Neural progenitor cell (in vitro differentiated cells): ENCODE measurements around the gene POLK. TPM values are rescaled to one million over a fixed set of nuclear protein-coding genes. Genes with fewer than 3 reads are reported as not detected.

Source experiments
- DNase-seq: peaks from one replicate; pipeline ENCODE4 v3.0.0-alpha.2; 2016; ENCODE audit warnings: low spot score
- H2AFZ ChIP-seq: fragments of 200-600 bp; sonication (generic); replicated peaks from 2 replicates; pipeline ENCODE4 v1.6.1; 2016; ENCODE audit warnings: antibody characterized with exemption
- H3F3A ChIP-seq: fragments of 200-600 bp; sonication (generic); 2 replicates; pipeline ENCODE4 v1.6.1; 2016; ENCODE audit warnings: antibody characterized with exemption, low read depth
- H3K27ac ChIP-seq: fragments of 200-600 bp; sonication (generic); 2 replicates; pipeline ENCODE4 v1.5.1; 2016; ENCODE audit warnings: mild to moderate bottlenecking
- H3K27me3 ChIP-seq: fragments of 200-600 bp; sonication (generic); 2 replicates; pipeline ENCODE4 v1.6.1; 2016; ENCODE audit warnings: mild to moderate bottlenecking, moderate library complexity
- H3K36me3 ChIP-seq: fragments of 200-600 bp; sonication (generic); 2 replicates; pipeline ENCODE4 v1.5.1; 2016
- H3K4me1 ChIP-seq: fragments of 200-600 bp; sonication (generic); 2 replicates; pipeline ENCODE4 v1.6.1; 2016; ENCODE audit warnings: mixed run types
- H3K4me2 ChIP-seq: fragments of 200-600 bp; sonication (generic); 2 replicates; pipeline ENCODE4 v1.6.1; 2016
- H3K4me3 ChIP-seq: fragments of 200-600 bp; sonication (generic); 2 replicates; pipeline ENCODE4 v1.5.1; 2016
- H3K79me2 ChIP-seq: fragments of 200-600 bp; sonication (generic); 2 replicates; pipeline ENCODE4 v1.6.1; 2016; ENCODE audit warnings: low read depth
- H3K9ac ChIP-seq: fragments of 200-600 bp; sonication (generic); 2 replicates; pipeline ENCODE4 v1.6.1; 2016
- H3K9me3 ChIP-seq: fragments of 200-600 bp; sonication (generic); 2 replicates; pipeline ENCODE4 v1.5.1; 2016; ENCODE audit warnings: low read depth
- H4K20me1 ChIP-seq: fragments of 200-600 bp; sonication (generic); 2 replicates; pipeline ENCODE4 v1.6.1; 2016; ENCODE audit warnings: low read depth
- H3K27ac Mint-ChIP-seq: 3 replicates; pipeline ENCODE4 v1.8.0; 2021; ENCODE audit warnings: mixed read lengths
- H3K27me3 Mint-ChIP-seq: 2 replicates; pipeline ENCODE4 v1.8.0; 2022; ENCODE audit warnings: low read depth, mild to moderate bottlenecking, inconsistent platforms, moderate library complexity, mixed read lengths; ENCODE audit not compliant: insufficient read depth
- H3K36me3 Mint-ChIP-seq: 3 replicates; pipeline ENCODE4 v1.8.0; 2021; ENCODE audit warnings: mixed read lengths
- H3K4me1 Mint-ChIP-seq: 3 replicates; pipeline ENCODE4 v1.8.0; 2021; ENCODE audit warnings: mixed read lengths
- H3K4me3 Mint-ChIP-seq: 3 replicates; pipeline ENCODE4 v1.8.0; 2021; ENCODE audit warnings: mild to moderate bottlenecking, moderate library complexity, mixed read lengths
- H3K9me3 Mint-ChIP-seq: 3 replicates; pipeline ENCODE4 v1.8.0; 2020; ENCODE audit warnings: mixed read lengths
- EZH2 ChIP-seq: fragments of 200-600 bp; sonication (generic); IDR thresholded peaks from 2 replicates; pipeline ENCODE4 v1.6.1; 2017; ENCODE audit warnings: antibody characterized with exemption, mild to moderate bottlenecking, moderate library complexity
- EZH2phosphoT487 ChIP-seq: fragments of 200-600 bp; sonication (generic); IDR thresholded peaks from 2 replicates; pipeline ENCODE4 v1.6.1; 2017; ENCODE audit warnings: antibody characterized with exemption
- total RNA-seq: library from RNA; depleted of rRNA; stranded (reverse); fragments of >200 nt; gene quantifications from 2 replicates; pipeline ENCODE4 v1.2.3, GENCODE V29; 2015; ENCODE audit warnings: low replicate concordance
- TF ChIP-seq, protein P1 (sequence below): fragments of 200-600 bp; sonication (generic); IDR thresholded peaks from 2 replicates; pipeline ENCODE4 v1.5.1; 2017; ENCODE audit warnings: antibody characterized with exemption, mild to moderate bottlenecking

Gene POLK
- total RNA-seq, 1 donor from 2014 or later = 30.9 TPM

DNA sequence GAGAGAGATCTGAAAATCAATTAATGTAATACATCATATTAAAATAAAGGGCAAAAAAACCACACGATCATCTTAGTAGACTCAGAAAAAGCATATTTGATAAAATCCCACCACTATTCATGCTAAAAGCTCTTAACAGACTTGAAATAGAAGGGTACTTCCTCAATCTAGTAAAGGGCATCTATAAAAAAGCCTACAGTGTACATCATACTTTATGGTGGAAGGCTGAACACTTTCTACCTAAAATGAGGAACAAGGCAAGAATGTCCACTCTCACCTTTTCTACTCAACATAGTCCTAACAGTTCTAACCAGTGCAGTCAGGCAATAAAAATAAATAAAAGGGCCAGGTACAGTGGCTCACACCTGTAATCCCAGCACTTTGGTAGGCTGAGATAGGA, 38.9 kb downstream of the POLK start:
- H3K79me2 ChIP-seq = no peaks in the 10 kb centered on the region
- TF ChIP-seq, protein P1, sequence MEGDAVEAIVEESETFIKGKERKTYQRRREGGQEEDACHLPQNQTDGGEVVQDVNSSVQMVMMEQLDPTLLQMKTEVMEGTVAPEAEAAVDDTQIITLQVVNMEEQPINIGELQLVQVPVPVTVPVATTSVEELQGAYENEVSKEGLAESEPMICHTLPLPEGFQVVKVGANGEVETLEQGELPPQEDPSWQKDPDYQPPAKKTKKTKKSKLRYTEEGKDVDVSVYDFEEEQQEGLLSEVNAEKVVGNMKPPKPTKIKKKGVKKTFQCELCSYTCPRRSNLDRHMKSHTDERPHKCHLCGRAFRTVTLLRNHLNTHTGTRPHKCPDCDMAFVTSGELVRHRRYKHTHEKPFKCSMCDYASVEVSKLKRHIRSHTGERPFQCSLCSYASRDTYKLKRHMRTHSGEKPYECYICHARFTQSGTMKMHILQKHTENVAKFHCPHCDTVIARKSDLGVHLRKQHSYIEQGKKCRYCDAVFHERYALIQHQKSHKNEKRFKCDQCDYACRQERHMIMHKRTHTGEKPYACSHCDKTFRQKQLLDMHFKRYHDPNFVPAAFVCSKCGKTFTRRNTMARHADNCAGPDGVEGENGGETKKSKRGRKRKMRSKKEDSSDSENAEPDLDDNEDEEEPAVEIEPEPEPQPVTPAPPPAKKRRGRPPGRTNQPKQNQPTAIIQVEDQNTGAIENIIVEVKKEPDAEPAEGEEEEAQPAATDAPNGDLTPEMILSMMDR = no peak
- no peak for TF ChIP-seq EZH2phosphoT487
- no peak for TF ChIP-seq EZH2
- no peaks in the 10 kb centered on the region for H3K4me1 ChIP-seq
- Mint-ChIP-seq H3K4me1 (no peaks in the 10 kb centered on the region), H3K9me3 (no peaks in the 10 kb centered on the region), H3K27ac (no peak overlapping the region), H3K27me3 (no peaks in the 10 kb centered on the region), H3K36me3 (peaks cover 13% of the 10 kb centered on the region), H3K4me3 (no peak overlapping the region)
- no peak overlapping the region for H3K27ac ChIP-seq
- H3K9ac ChIP-seq = no peak overlapping the region
- no peaks in the 10 kb centered on the region for H3F3A ChIP-seq
- H3K27me3 ChIP-seq = no peaks in the 10 kb centered on the region
- no peaks in the 10 kb centered on the region for H3K9me3 ChIP-seq
- H2AFZ ChIP-seq = no peak overlapping the region
- H3K4me3 ChIP-seq = no peak overlapping the region
- no peak overlapping the region for H3K4me2 ChIP-seq
- no peak for DNase-seq
- H4K20me1 ChIP-seq = no peaks in the 10 kb centered on the region
- H3K36me3 ChIP-seq = peaks cover 8% of the 10 kb centered on the region

DNA sequence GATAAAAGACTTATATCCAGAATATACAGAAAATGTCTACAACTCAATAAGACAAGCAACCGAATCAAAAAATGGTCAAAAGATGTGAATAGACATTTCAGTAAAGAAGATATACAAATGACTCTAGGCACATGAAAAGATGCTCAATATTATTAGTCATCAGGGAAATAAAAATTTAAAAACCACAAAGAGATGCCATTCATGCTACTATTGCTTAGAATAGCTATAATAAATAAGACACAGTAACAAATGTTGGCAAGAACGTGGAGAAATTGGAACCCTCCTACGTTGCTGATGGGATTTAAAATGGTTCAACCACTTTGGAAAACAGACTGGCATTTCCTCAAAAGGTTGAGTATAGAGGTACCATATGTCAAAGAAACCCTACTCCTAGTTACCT, 39.8 kb downstream of the POLK start:
- H3K27ac Mint-ChIP-seq = no peak overlapping the region
- TF ChIP-seq EZH2 (no peak), EZH2phosphoT487 (no peak)
- TF ChIP-seq, protein P1 = no peak
- H4K20me1 ChIP-seq = no peaks in the 10 kb centered on the region
- no peaks in the 10 kb centered on the region for H3K9me3 ChIP-seq
- H3K27me3 ChIP-seq = no peaks in the 10 kb centered on the region
- no peaks in the 10 kb centered on the region for H3K9me3 Mint-ChIP-seq
- H3K79me2 ChIP-seq = no peaks in the 10 kb centered on the region
- no peak for DNase-seq
- no peak overlapping the region for H3K9ac ChIP-seq
- no peaks in the 10 kb centered on the region for H3F3A ChIP-seq
- no peak overlapping the region for H3K4me2 ChIP-seq
- peaks cover 8% of the 10 kb centered on the region for H3K36me3 ChIP-seq
- H3K4me1 Mint-ChIP-seq = no peaks in the 10 kb centered on the region
- H3K4me3 Mint-ChIP-seq = no peak overlapping the region
- peaks cover 18% of the 10 kb centered on the region for H3K36me3 Mint-ChIP-seq
- no peak overlapping the region for H3K4me3 ChIP-seq
- no peaks in the 10 kb centered on the region for H3K4me1 ChIP-seq
- no peak overlapping the region for H3K27ac ChIP-seq
- no peak overlapping the region for H2AFZ ChIP-seq
- H3K27me3 Mint-ChIP-seq = no peaks in the 10 kb centered on the region

DNA sequence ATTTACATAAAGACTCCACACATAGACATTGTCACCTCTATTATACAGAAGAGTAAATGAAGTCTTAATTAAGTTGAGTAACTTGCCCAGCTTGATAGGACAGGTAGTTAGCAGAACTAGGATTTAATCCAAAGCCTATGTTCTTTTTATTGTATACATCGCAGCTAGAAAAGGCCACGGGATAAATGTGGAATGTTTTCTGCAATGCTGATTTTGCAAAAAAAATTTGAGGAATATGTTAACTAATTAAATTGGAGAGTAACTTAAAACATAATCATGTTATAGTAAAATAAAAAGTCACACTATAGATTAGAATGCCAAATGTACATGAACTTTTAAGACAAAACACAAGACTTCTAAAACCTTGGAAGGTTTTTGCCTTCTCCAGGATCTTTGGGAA, 41.1 kb downstream of the POLK start:
- Histone ChIP-seq H4K20me1 (no peaks in the 10 kb centered on the region), H3K79me2 (no peaks in the 10 kb centered on the region), H3F3A (no peaks in the 10 kb centered on the region), H3K9ac (no peak overlapping the region), H3K27me3 (no peaks in the 10 kb centered on the region), H3K9me3 (no peaks in the 10 kb centered on the region), H3K27ac (no peak overlapping the region), H3K4me3 (no peak overlapping the region), H3K36me3 (peaks cover 8% of the 10 kb centered on the region), H3K4me2 (no peak overlapping the region), H2AFZ (no peak overlapping the region), H3K4me1 (no peaks in the 10 kb centered on the region)
- Mint-ChIP-seq H3K4me3 (no peak overlapping the region), H3K27ac (no peak overlapping the region), H3K4me1 (no peaks in the 10 kb centered on the region), H3K9me3 (peaks cover 4% of the 10 kb centered on the region), H3K27me3 (peaks cover 2% of the 10 kb centered on the region), H3K36me3 (peaks cover 28% of the 10 kb centered on the region)
- no peak for TF ChIP-seq EZH2
- no peak for TF ChIP-seq EZH2phosphoT487
- TF ChIP-seq, protein P1 = no peak
- no peak for DNase-seq
